Measurements from ENCODE around the gene NMT1.

- TF ChIP-seq CTCF (IDR thresholded peaks at IDR 0.05) (no peak), POLR2A (IDR thresholded peaks at IDR 0.05) (no peak), POLR2AphosphoS5 (IDR thresholded peaks at IDR 0.05) (no peak)
Measured at GRCh38 chr17:45123930-45124796, 63.0 kb downstream of the NMT1 start.
